Tibial nerve (tissue), 3 donors: ENCODE data around the gene DPPA3.

Experiments
- POLR2A ChIP-seq, 2 donors: fragments of 450-650 bp; IDR thresholded peaks; one replicate each; pipeline ENCODE4 v1.6.1; 2017; ENCODE audit warnings: antibody characterized with exemption in 2 of 2, mild to moderate bottlenecking in 2 of 2, moderate library complexity in 2 of 2
- TF ChIP-seq, protein P1 (sequence below), 5 experiments: fragments of 200-600 bp in 3 of 5; fragments of 450-650 bp in 2 of 5; sonication (generic) in 3 of 5; IDR thresholded peaks; one replicate each; pipeline ENCODE4 v1.5.1; 2016 to 2019; ENCODE audit warnings: antibody characterized with exemption in 5 of 5, mild to moderate bottlenecking in 3 of 5, moderate library complexity in 2 of 5

DNA sequence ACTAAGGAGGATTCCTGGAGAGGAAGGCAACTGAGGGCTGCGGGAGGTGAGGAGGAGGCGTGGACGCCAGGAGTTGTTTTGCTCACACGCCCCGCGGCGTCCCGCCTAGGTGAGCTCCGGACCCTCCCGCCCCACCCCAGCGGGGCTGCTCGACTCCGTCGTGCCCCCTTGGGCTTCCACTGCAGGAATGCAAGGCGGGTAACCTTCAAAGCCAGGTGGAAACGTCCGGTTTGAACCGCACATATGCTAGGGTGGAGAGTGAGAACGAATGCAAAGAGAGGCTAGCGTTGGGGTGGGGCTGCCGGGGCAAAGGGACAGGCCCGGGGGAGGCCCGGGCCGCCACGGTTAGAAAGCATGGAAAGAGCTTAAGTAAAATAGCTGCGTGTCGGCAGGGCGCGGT lies 5.4 kb upstream of the DPPA3 start:
- TF ChIP-seq, protein P1, sequence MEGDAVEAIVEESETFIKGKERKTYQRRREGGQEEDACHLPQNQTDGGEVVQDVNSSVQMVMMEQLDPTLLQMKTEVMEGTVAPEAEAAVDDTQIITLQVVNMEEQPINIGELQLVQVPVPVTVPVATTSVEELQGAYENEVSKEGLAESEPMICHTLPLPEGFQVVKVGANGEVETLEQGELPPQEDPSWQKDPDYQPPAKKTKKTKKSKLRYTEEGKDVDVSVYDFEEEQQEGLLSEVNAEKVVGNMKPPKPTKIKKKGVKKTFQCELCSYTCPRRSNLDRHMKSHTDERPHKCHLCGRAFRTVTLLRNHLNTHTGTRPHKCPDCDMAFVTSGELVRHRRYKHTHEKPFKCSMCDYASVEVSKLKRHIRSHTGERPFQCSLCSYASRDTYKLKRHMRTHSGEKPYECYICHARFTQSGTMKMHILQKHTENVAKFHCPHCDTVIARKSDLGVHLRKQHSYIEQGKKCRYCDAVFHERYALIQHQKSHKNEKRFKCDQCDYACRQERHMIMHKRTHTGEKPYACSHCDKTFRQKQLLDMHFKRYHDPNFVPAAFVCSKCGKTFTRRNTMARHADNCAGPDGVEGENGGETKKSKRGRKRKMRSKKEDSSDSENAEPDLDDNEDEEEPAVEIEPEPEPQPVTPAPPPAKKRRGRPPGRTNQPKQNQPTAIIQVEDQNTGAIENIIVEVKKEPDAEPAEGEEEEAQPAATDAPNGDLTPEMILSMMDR (IDR thresholded peaks at IDR 0.05) = no peak
- no peak for TF ChIP-seq POLR2A (IDR thresholded peaks at IDR 0.05)
